HL-60 (cell line): ENCODE data around the gene CDC6.

Experiments used
- DNase-seq, 2 experiments: peaks; one replicate each; pipeline ENCODE4 v3.0.0-alpha.2; 2010 to 2020; ENCODE audit warnings: low read depth in 1 of 2, low spot score in 1 of 2
- H3K27ac ChIP-seq: fragments of 250-450 bp; sonication (Bioruptor Pico); replicated peaks from 2 replicates; pipeline ENCODE4 v1.5.1; 2020; ENCODE audit warnings: mild to moderate bottlenecking, moderate library complexity
- H3K27me3 ChIP-seq: fragments of 250-450 bp; sonication (Bioruptor Pico); 2 replicates; pipeline ENCODE4 v1.5.1; 2021; ENCODE audit warnings: mild to moderate bottlenecking, moderate library complexity; ENCODE audit not compliant: insufficient read depth, poor library complexity, severe bottlenecking
- H3K4me3 ChIP-seq: replicated peaks from 2 replicates; pipeline ENCODE4 v1.5.1; 2011; ENCODE audit warnings: mild to moderate bottlenecking, control low read depth, low read length; ENCODE audit not compliant: insufficient read depth
- CTCF ChIP-seq: IDR thresholded peaks from one replicate; pipeline ENCODE4 v1.5.1; 2011; ENCODE audit warnings: low read length, control low read depth, inconsistent platforms; ENCODE audit not compliant: insufficient read depth
- GABPA ChIP-seq: IDR thresholded peaks from 2 replicates; pipeline ENCODE4 v1.6.1; 2012; ENCODE audit warnings: low read depth
- POLR2AphosphoS5 ChIP-seq: IDR thresholded peaks from 2 replicates; pipeline ENCODE4 v1.6.1; 2012; ENCODE audit warnings: low read depth
- REST ChIP-seq: IDR thresholded peaks from 2 replicates; pipeline ENCODE4 v1.6.1; 2012; ENCODE audit warnings: low read depth; ENCODE audit not compliant: insufficient replicate concordance
- SPI1 ChIP-seq: IDR thresholded peaks from 2 replicates; pipeline ENCODE4 v1.6.1; 2012; ENCODE audit warnings: low read depth, mild to moderate bottlenecking, borderline replicate concordance

The CDC6 gene

GRCh38 chr17:40340327-40340726 is 52.6 kb downstream of the CDC6 start:
- no peak for DNase-seq
- TF ChIP-seq REST (no peak), GABPA (no peak), CTCF (no peak), POLR2AphosphoS5 (no peak), SPI1 (no peak)
- Histone ChIP-seq H3K27me3 (no peaks in the 10 kb centered on the region), H3K4me3 (no peak overlapping the region), H3K27ac (no peak overlapping the region; the same call in 1 of the 2 replicates)

- DNase-seq = peak in 1 of 2 experiments; percentile 85
- H3K4me3 ChIP-seq = peak overlapping the region; percentile 10; the same call in 1 of the 2 replicates
- TF ChIP-seq CTCF = no peak
- no peak; the same call in 1 of the 2 replicates for TF ChIP-seq GABPA
- TF ChIP-seq REST = no peak
- TF ChIP-seq POLR2AphosphoS5 = 0 out of 2 replicates have a peak, but pooled peaks have one; percentile 16
- peak overlapping the region; percentile 33 for H3K27ac ChIP-seq
- no peaks in the 10 kb centered on the region for H3K27me3 ChIP-seq
Observed at GRCh38 chr17:40340880-40341807, 53.5 kb downstream of the CDC6 start.

GRCh38 chr17:40341808-40342503 is 54.3 kb downstream of the CDC6 start:
- no peak overlapping the region for H3K4me3 ChIP-seq
- H3K27ac ChIP-seq = no peak overlapping the region
- no peak for TF ChIP-seq SPI1
- no peak for TF ChIP-seq POLR2AphosphoS5
- H3K27me3 ChIP-seq = no peaks in the 10 kb centered on the region
- no peak for DNase-seq
